ENCODE results near the gene COL23A1. TPM values are rescaled to one million over a fixed set of nuclear protein-coding genes. Genes with fewer than 3 reads are reported as not detected.

COL23A1 gene
- total RNA-seq, 1 experiment from 2014 or later: not detected

DNA sequence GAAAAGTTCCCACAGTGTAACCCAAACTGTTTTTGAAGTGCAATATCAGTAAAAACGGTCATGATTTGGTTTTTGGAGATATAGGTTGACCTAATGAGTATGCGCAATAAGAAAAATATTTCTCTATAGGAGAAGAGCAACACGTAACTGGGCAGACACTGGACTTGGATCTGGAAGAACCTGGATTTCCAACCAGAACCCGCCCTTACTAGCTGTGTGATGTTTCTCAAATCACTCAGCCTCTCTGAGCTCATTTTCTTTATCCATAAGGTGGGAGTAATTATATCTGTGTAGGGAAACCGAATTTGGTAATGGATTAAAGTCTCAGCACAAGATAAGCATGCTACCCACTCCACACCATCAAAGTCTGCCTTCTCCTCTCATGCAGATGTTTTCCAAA, 169.1 kb downstream of the COL23A1 start:
- Histone ChIP-seq H3F3A (ENCODE audit: low read length, unreplicated experiment) (no peaks in the 10 kb centered on the region), H3K4me3 (ENCODE audit: low read length) (no peak overlapping the region), H3K27ac (ENCODE audit: low read length) (no peak overlapping the region), H3K4me2 (ENCODE audit: low read length) (no peak overlapping the region), H3K36me3 (ENCODE audit: low read depth, low read length) (no peaks in the 10 kb centered on the region), H3K27me3 (ENCODE audit: low read length) (peaks cover 14% of the 10 kb centered on the region; the same call in 1 of the 2 replicates), H3K79me2 (ENCODE audit: low read length) (no peaks in the 10 kb centered on the region), H3K9me3 (ENCODE audit: low read length) (no peaks in the 10 kb centered on the region), H4K20me1 (ENCODE audit: low read length) (no peaks in the 10 kb centered on the region), H2AFZ (ENCODE audit: low read length) (no peak overlapping the region), H3K9ac (ENCODE audit: low read length) (no peak overlapping the region), H3K4me1 (ENCODE audit: insufficient read depth, low read length) (peaks cover 4% of the 10 kb centered on the region; the same call in 1 of the 2 replicates), H3K9me2 (replicated peaks; ENCODE audit: low read length) (no peaks in the 10 kb centered on the region)
- intact Hi-C loops (cut with micrococcal nuclease): no loop called here
- TF ChIP-seq EZH2 (IDR thresholded peaks at IDR 0.05; ENCODE audit: low read length, unreplicated experiment): no peak
- TF ChIP-seq, protein P1, sequence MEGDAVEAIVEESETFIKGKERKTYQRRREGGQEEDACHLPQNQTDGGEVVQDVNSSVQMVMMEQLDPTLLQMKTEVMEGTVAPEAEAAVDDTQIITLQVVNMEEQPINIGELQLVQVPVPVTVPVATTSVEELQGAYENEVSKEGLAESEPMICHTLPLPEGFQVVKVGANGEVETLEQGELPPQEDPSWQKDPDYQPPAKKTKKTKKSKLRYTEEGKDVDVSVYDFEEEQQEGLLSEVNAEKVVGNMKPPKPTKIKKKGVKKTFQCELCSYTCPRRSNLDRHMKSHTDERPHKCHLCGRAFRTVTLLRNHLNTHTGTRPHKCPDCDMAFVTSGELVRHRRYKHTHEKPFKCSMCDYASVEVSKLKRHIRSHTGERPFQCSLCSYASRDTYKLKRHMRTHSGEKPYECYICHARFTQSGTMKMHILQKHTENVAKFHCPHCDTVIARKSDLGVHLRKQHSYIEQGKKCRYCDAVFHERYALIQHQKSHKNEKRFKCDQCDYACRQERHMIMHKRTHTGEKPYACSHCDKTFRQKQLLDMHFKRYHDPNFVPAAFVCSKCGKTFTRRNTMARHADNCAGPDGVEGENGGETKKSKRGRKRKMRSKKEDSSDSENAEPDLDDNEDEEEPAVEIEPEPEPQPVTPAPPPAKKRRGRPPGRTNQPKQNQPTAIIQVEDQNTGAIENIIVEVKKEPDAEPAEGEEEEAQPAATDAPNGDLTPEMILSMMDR (conservative IDR thresholded peaks at IDR 0.05; ENCODE audit: low read depth, low read length): no peak
- TF ChIP-seq EZH2phosphoT487 (IDR thresholded peaks at IDR 0.05; ENCODE audit: borderline replicate concordance, low read length): no peak
- ATAC-seq (no peak), DNase-seq (no peak)
- ChIA-PET CTCF (no interaction called here), POLR2A (ENCODE audit: unreplicated experiment) (no interaction called here)
- no TSS peak for BruUV-seq (replicated peaks)

DNA sequence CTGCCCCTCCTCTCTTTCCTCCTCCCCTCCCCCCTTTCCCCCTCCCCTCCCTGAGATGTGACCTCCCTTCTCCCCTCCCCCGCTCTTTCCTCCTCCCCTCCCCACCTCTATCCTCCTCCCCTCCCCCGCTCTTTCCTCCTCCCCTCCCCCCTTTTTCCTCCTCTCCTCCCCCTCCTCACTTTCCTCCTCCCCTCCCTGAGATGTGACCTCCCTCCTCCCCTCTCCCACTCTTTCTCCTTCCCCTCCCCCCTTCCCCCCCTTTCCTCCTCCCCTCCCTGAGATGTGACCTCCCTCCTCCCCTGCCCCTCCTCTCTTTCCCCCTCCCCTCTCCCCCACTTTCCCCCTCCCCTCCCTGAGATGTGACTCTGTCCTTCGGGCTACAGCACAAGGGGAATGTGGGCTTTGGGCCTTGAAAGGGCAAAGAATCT, 169.8 kb downstream of the COL23A1 start:
- Histone ChIP-seq H3K4me1 (ENCODE audit: insufficient read depth, low read length) (peaks cover 4% of the 10 kb centered on the region; the same call in 1 of the 2 replicates), H3K9me3 (ENCODE audit: low read length) (no peaks in the 10 kb centered on the region), H2AFZ (ENCODE audit: low read length) (no peak overlapping the region), H3F3A (ENCODE audit: low read length, unreplicated experiment) (no peaks in the 10 kb centered on the region), H3K36me3 (ENCODE audit: low read depth, low read length) (no peaks in the 10 kb centered on the region), H3K27me3 (ENCODE audit: low read length) (peaks cover 12% of the 10 kb centered on the region; the same call in 1 of the 2 replicates), H3K4me2 (ENCODE audit: low read length) (no peak overlapping the region), H3K4me3 (ENCODE audit: low read length) (no peak overlapping the region), H3K79me2 (ENCODE audit: low read length) (no peaks in the 10 kb centered on the region), H3K9ac (ENCODE audit: low read length) (no peak overlapping the region), H3K27ac (ENCODE audit: low read length) (no peak overlapping the region), H4K20me1 (ENCODE audit: low read length) (no peaks in the 10 kb centered on the region), H3K9me2 (replicated peaks; ENCODE audit: low read length) (no peaks in the 10 kb centered on the region)
- no peak for ATAC-seq
- TF ChIP-seq, protein P1 (conservative IDR thresholded peaks at IDR 0.05; ENCODE audit: low read depth, low read length): no peak
- TF ChIP-seq EZH2phosphoT487 (IDR thresholded peaks at IDR 0.05; ENCODE audit: borderline replicate concordance, low read length): no peak
- TF ChIP-seq EZH2 (IDR thresholded peaks at IDR 0.05; ENCODE audit: low read length, unreplicated experiment): no peak
- POLR2A ChIA-PET (ENCODE audit: unreplicated experiment): no interaction called here
- no peak for DNase-seq
- intact Hi-C loops (cut with micrococcal nuclease): no loop called here
- BruUV-seq (replicated peaks): no TSS peak
- CTCF ChIA-PET: no interaction called here

DNA sequence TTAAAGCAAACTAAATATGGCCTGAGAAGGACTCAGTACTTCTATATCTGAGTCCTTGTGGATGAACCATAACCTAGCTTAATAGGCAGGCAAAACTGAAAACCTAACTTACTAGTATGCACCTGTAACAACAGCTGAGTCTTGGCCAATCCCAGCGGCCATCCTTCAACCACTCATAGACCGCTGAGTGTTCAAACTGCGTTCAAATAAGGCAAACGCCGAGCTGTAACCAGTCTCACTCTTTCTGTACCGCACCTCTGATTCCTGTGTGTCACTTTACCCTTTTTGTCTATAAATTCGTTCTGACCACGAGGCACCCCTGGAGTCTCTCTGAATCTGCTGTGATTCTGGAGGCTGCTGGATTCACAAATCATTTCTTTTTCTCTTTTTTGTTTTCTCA, 170.5 kb downstream of the COL23A1 start:
- H3K9me2 ChIP-seq (replicated peaks; ENCODE audit: low read length): no peaks in the 10 kb centered on the region
- H3K27me3 ChIP-seq (ENCODE audit: low read length): peaks cover 12% of the 10 kb centered on the region; the same call in 1 of the 2 replicates
- no TSS peak for BruUV-seq (replicated peaks)
- H3K79me2 ChIP-seq (ENCODE audit: low read length): no peaks in the 10 kb centered on the region
- POLR2A ChIA-PET (ENCODE audit: unreplicated experiment): no interaction called here
- H3K4me3 ChIP-seq (ENCODE audit: low read length): no peak overlapping the region
- intact Hi-C loops (cut with micrococcal nuclease): no loop called here
- H3K4me1 ChIP-seq (ENCODE audit: insufficient read depth, low read length): peaks cover 4% of the 10 kb centered on the region; the same call in 1 of the 2 replicates
- no peaks in the 10 kb centered on the region for H3F3A ChIP-seq (ENCODE audit: low read length, unreplicated experiment)
- no peak overlapping the region for H3K9ac ChIP-seq (ENCODE audit: low read length)
- no peaks in the 10 kb centered on the region for H3K9me3 ChIP-seq (ENCODE audit: low read length)
- no peak overlapping the region for H2AFZ ChIP-seq (ENCODE audit: low read length)
- no peak for ATAC-seq
- no peak overlapping the region for H3K27ac ChIP-seq (ENCODE audit: low read length)
- no peaks in the 10 kb centered on the region for H3K36me3 ChIP-seq (ENCODE audit: low read depth, low read length)
- no peaks in the 10 kb centered on the region for H4K20me1 ChIP-seq (ENCODE audit: low read length)
- no peak for DNase-seq
- no peak overlapping the region for H3K4me2 ChIP-seq (ENCODE audit: low read length)
- TF ChIP-seq, protein P1 (conservative IDR thresholded peaks at IDR 0.05; ENCODE audit: low read depth, low read length): no peak
- TF ChIP-seq EZH2 (IDR thresholded peaks at IDR 0.05; ENCODE audit: low read length, unreplicated experiment) (no peak), EZH2phosphoT487 (IDR thresholded peaks at IDR 0.05; ENCODE audit: borderline replicate concordance, low read length) (no peak)
- CTCF ChIA-PET: no interaction called here

All from PC-3 (cell line).